HEK293 (cell line): ENCODE results near the gene TTLL4.

Source experiments
- CTCF ChIP-seq: fragments of 450-650 bp; formaldehyde crosslinking; IDR thresholded peaks from 2 replicates; pipeline ENCODE4 v1.5.1; 2016; ENCODE audit warnings: missing biosample characterization, missing genetic modification characterization
- ELK4 ChIP-seq: IDR thresholded peaks from 2 replicates; pipeline ENCODE4 v1.6.1; 2011; ENCODE audit warnings: mild to moderate bottlenecking, low read depth, low read length, borderline replicate concordance
- PRDM1 ChIP-seq: fragments of 450-650 bp; formaldehyde crosslinking; IDR thresholded peaks from 2 replicates; pipeline ENCODE4; 2016; ENCODE audit warnings: missing biosample characterization, missing genetic modification characterization
- PRDM2 ChIP-seq: fragments of 450-650 bp; formaldehyde crosslinking; IDR thresholded peaks from 2 replicates; pipeline ENCODE4 v1.5.1; 2016; ENCODE audit warnings: missing biosample characterization, missing genetic modification characterization, borderline replicate concordance
- REPIN1 ChIP-seq: fragments of 450-650 bp; formaldehyde crosslinking; IDR thresholded peaks from 2 replicates; pipeline ENCODE4 v1.5.1; 2017; ENCODE audit warnings: missing biosample characterization, missing genetic modification characterization, low read depth
- SP2 ChIP-seq: fragments of 450-650 bp; formaldehyde crosslinking; IDR thresholded peaks from 2 replicates; pipeline ENCODE4 v1.5.1; 2016; ENCODE audit warnings: missing biosample characterization, missing genetic modification characterization
- ZBTB44 ChIP-seq: fragments of 450-650 bp; IDR thresholded peaks from 2 replicates; pipeline ENCODE4 v1.5.1; 2018; ENCODE audit warnings: missing biosample characterization, mild to moderate bottlenecking, missing genetic modification characterization
- ZNF138 ChIP-seq: fragments of 450-650 bp; formaldehyde crosslinking; IDR thresholded peaks from 2 replicates; pipeline ENCODE4 v1.5.1; 2016; ENCODE audit warnings: missing biosample characterization, missing genetic modification characterization, borderline replicate concordance
- ZNF677 ChIP-seq: fragments of 450-650 bp; IDR thresholded peaks from 2 replicates; pipeline ENCODE4 v1.5.0; 2018; ENCODE audit warnings: missing biosample characterization, mild to moderate bottlenecking, missing genetic modification characterization, moderate library complexity
- ZNF830 ChIP-seq: fragments of 450-650 bp; IDR thresholded peaks from 2 replicates; pipeline ENCODE4 v1.5.0; 2018; ENCODE audit warnings: missing biosample characterization, missing genetic modification characterization, low read depth, mild to moderate bottlenecking, moderate library complexity

- TF ChIP-seq CTCF = no peak
- TF ChIP-seq ZNF138 = no peak
- no peak for TF ChIP-seq SP2
- TF ChIP-seq ZNF677 = no peak
- no peak for TF ChIP-seq REPIN1
- no peak for TF ChIP-seq ZBTB44 (tag by site-specific recombination)
- no peak for TF ChIP-seq ZNF830 (tag by site-specific recombination)
- TF ChIP-seq PRDM1 (tag by site-specific recombination) = no peak
- no peak for TF ChIP-seq PRDM2
- TF ChIP-seq ELK4 = no peak
These were observed 17.0 kb downstream of the TTLL4 start for GRCh38 chr2:218727502-218728165.
